Breast epithelium (tissue), 3 donors: ENCODE measurements around the gene GAL3ST2.

Experiments used
- POLR2A ChIP-seq: fragments of 450-650 bp; IDR thresholded peaks from one replicate; pipeline ENCODE4 v1.6.1; 2016; ENCODE audit warnings: antibody characterized with exemption, mild to moderate bottlenecking, moderate library complexity
- POLR2AphosphoS5 ChIP-seq, 3 donors: sonication (generic); formaldehyde crosslinking; IDR thresholded peaks; one replicate each; pipeline ENCODE4 v1.6.1; 2017; ENCODE audit warnings: antibody characterized with exemption in 3 of 3
- TF ChIP-seq, protein P1 (sequence below), 3 donors: fragments of 450-650 bp; IDR thresholded peaks; one replicate each; pipeline ENCODE4 v1.5.1; 2016 to 2017; ENCODE audit warnings: antibody characterized with exemption in 3 of 3, mild to moderate bottlenecking in 3 of 3, moderate library complexity in 3 of 3

DNA sequence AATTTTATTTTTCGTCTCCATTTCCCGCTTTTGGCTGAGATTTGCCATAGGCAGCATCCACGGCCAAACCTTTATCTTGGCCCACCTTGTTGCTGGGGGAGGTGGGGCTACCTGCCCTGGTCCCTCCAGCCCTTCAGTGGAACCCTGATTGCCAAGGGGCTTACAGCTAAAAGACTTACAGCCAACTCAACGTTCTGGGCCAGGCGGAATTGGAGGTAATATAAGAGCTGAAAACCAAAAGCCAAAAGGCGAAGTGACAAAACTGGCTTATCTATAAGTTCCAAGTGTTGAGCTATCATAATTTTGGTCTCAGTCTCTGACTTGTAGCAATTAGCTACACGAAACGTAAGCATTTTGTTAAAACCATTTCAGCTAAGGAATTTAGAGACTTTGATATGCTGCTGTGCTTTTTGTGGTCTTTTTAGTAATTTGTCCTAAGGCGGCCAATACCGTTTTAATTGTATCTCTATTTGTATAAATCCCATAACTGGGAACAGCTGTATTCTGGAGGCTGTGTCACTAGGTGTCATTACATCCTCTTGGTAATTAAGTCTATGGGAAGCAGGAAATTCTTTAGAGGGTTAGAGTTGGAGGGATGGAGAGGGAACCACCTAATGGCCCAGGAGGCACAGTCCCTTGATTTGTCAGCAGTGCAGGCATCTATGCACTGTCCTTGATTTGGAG, 58.0 kb downstream of the GAL3ST2 start:
- TF ChIP-seq, protein P1, sequence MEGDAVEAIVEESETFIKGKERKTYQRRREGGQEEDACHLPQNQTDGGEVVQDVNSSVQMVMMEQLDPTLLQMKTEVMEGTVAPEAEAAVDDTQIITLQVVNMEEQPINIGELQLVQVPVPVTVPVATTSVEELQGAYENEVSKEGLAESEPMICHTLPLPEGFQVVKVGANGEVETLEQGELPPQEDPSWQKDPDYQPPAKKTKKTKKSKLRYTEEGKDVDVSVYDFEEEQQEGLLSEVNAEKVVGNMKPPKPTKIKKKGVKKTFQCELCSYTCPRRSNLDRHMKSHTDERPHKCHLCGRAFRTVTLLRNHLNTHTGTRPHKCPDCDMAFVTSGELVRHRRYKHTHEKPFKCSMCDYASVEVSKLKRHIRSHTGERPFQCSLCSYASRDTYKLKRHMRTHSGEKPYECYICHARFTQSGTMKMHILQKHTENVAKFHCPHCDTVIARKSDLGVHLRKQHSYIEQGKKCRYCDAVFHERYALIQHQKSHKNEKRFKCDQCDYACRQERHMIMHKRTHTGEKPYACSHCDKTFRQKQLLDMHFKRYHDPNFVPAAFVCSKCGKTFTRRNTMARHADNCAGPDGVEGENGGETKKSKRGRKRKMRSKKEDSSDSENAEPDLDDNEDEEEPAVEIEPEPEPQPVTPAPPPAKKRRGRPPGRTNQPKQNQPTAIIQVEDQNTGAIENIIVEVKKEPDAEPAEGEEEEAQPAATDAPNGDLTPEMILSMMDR (IDR thresholded peaks at IDR 0.05) = no peak
- no peak for TF ChIP-seq POLR2A
- TF ChIP-seq POLR2AphosphoS5 (IDR thresholded peaks at IDR 0.05) = no peak
